Measurements from ENCODE around the gene CD300LD.
"Not testable (repeated sequence)": the region's sequence is repeated elsewhere in the genome, so short reads cannot be mapped to it uniquely, and the experiment has no call there.

CD300LD gene

DNA sequence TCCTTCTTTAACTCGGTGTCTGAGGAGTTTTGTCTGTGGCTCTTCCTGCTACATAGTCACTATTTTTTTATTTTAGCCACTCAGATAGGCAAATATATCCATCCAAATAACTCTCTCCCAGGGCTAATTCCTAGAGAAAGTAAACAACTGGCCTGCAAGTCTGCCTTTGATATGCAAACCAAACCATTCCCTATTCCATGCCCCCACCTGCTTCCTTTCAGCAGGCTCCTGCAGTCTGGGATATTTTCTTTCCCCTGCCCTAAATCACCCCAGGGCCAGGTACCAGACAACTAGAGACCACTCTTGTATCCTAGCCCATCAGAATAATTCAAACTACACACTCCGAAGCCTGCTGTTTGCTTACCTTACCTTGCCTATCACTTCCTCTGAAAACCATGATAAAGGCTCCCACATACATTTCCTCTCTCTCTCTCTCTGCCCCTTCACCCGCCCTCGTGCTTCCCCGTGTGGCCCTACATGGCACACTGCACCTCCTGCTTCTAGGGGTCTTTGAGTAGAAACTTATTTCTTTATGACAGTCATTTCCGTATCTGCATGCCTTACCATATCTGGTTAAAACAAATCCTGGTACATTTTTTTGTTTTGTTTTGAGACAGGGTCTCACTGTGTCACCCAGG lies 33.1 kb downstream of the CD300LD start:
- no peaks in the 10 kb centered on the region for H3K4me1 ChIP-seq (ENCODE audit: control insufficient read depth, insufficient read depth, low read length, poor library complexity, severe bottlenecking)
- H3K27ac ChIP-seq (ENCODE audit: low read depth, low read length, severe bottlenecking): no peak overlapping the region
- WGBS, 2 experiments (ENCODE audit: insufficient coverage in 2 of 2): 76 to 83% methylated on average over 4 to 6 of the region's 6 CpGs
- H3K36me3 ChIP-seq (ENCODE audit: control insufficient read depth, insufficient read depth, low read length): no peaks in the 10 kb centered on the region
- H3K4me3 ChIP-seq (ENCODE audit: extremely low read depth, insufficient read depth, low read length, poor library complexity, severe bottlenecking): no peak overlapping the region
- peaks cover 9% of the 10 kb centered on the region for H3K9me3 ChIP-seq (ENCODE audit: control insufficient read depth, low read length)

DNA sequence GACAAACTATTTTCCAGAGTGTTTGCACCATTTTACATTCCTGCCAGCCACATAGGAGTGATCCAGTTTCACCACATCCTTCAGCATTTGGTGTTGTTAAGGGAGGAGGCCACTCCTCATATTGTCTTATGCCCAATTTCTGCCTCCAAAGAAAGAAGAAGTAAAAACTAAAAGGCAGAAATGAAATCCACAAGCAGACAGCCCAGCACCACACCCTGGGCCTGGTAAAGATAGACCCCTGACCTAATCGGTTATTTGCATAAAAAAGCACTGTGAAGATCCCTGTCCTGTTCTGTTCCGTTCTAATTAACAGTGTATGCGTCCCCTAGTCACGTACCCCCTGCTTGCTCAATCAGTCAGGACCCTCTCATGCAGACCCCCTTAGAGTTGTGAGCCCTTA lies 33.7 kb downstream of the CD300LD start:
- H3K4me3 ChIP-seq (ENCODE audit: extremely low read depth, insufficient read depth, low read length, poor library complexity, severe bottlenecking); H3K4me1 ChIP-seq (ENCODE audit: control insufficient read depth, insufficient read depth, low read length, poor library complexity, severe bottlenecking); H3K36me3 ChIP-seq (ENCODE audit: control insufficient read depth, insufficient read depth, low read length); H3K9me3 ChIP-seq (ENCODE audit: control insufficient read depth, low read length); H3K27ac ChIP-seq (ENCODE audit: low read depth, low read length, severe bottlenecking): not testable (repeated sequence)
- 70 to 72% methylated on average over 4 of the region's 4 CpGs for WGBS, 2 experiments (ENCODE audit: insufficient coverage in 2 of 2)

DNA sequence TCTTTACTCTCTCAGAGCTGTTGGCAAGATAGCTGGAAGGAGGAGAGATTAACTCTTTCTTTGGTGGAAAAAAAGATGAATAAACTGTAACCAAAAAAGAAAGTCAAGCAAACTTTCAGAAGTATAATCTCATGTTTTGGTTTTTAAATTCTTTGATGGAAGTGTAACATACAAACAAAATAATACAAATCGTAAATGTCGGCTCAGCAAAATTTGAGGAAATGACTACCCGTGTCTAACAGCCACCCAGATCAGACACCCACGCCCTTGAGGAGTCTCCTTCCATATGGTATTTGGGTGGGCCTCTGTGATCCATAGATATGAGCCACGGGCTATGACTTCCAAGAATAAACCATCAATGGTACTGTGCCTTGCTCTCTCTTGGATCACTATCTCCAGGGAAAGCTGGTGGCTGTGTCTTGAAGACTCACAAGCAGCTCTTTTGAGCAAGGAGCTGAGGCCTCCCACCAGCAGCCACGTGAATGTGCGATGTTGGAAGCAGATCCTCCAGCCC lies 36.6 kb downstream of the CD300LD start:
- H3K27ac ChIP-seq (ENCODE audit: low read depth, low read length, severe bottlenecking): no peak overlapping the region
- H3K4me1 ChIP-seq (ENCODE audit: control insufficient read depth, insufficient read depth, low read length, poor library complexity, severe bottlenecking): no peaks in the 10 kb centered on the region
- no peak overlapping the region for H3K4me3 ChIP-seq (ENCODE audit: extremely low read depth, insufficient read depth, low read length, poor library complexity, severe bottlenecking)
- no peaks in the 10 kb centered on the region for H3K36me3 ChIP-seq (ENCODE audit: control insufficient read depth, insufficient read depth, low read length)
- WGBS, 2 experiments (ENCODE audit: insufficient coverage in 2 of 2): 88 to 92% methylated on average over 5 of the region's 7 CpGs
- H3K9me3 ChIP-seq (ENCODE audit: control insufficient read depth, low read length): peaks cover 9% of the 10 kb centered on the region

DNA sequence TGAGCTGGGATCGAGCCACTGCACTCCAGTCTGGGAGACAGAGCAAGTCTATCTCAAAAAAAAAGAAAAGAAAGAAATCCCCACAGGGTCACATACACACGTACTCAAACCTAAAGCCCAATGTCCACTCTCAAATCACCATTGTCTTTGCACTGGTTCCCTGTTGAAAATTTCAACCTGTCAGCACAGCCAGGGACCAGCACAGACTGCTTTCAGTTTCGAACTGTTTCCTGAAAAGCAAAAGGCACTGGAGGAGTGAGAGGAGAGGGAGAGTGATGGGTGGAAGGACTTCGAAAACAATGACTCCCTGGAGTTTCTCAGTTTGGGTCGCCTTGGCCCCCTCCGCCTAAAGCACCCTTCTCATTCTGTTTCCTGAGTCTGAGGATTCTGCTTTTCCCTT lies 37.2 kb downstream of the CD300LD start:
- Histone ChIP-seq H3K4me3 (ENCODE audit: extremely low read depth, insufficient read depth, low read length, poor library complexity, severe bottlenecking) (no peak overlapping the region), H3K36me3 (ENCODE audit: control insufficient read depth, insufficient read depth, low read length) (no peaks in the 10 kb centered on the region)
- WGBS, 2 experiments (ENCODE audit: insufficient coverage in 2 of 2): 86 to 91% methylated on average over 4 to 5 of the region's 6 CpGs

DNA sequence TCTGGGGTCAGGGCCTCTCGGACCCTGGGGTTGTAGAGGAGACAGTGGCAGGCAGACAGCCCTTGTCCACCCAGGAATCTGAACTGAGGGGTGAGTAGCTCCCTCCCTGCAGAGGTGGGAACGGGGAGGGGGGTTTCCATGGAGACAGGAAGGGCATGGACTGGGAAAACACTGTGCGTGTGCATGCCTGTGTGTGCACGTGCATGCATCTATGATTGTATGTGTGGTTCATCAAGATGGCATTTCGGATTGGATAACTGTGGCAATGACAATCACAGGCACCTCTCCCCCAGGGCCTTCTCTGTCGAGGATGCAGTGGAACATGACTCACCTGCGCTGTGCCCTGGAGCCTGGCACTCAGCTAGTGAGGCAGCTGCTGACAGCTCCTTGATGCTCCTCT lies 40.0 kb downstream of the CD300LD start:
- no peaks in the 10 kb centered on the region for H3K36me3 ChIP-seq (ENCODE audit: control insufficient read depth, insufficient read depth, low read length)
- WGBS, 2 experiments (ENCODE audit: insufficient coverage in 2 of 2): 67 to 83% methylated on average over 3 to 6 of the region's 7 CpGs
- no peaks in the 10 kb centered on the region for H3K9me3 ChIP-seq (ENCODE audit: control insufficient read depth, low read length)
- H3K4me1 ChIP-seq (ENCODE audit: control insufficient read depth, insufficient read depth, low read length, poor library complexity, severe bottlenecking): no peaks in the 10 kb centered on the region
- H3K4me3 ChIP-seq (ENCODE audit: extremely low read depth, insufficient read depth, low read length, poor library complexity, severe bottlenecking): no peak overlapping the region
- H3K27ac ChIP-seq (ENCODE audit: low read depth, low read length, severe bottlenecking): no peak overlapping the region

More for the DNA sequence above, 37.2 kb downstream of the CD300LD start:
- Histone ChIP-seq H3K27ac (ENCODE audit: low read depth, low read length, severe bottlenecking) (no peak overlapping the region), H3K4me1 (ENCODE audit: control insufficient read depth, insufficient read depth, low read length, poor library complexity, severe bottlenecking) (no peaks in the 10 kb centered on the region), H3K9me3 (ENCODE audit: control insufficient read depth, low read length) (peaks cover 9% of the 10 kb centered on the region)

GRCh38 chr17:74550602-74551001 lies 41.5 kb downstream of the CD300LD start:
- H3K4me3 ChIP-seq (ENCODE audit: extremely low read depth, insufficient read depth, low read length, poor library complexity, severe bottlenecking): no peak overlapping the region
- no peaks in the 10 kb centered on the region for H3K9me3 ChIP-seq (ENCODE audit: control insufficient read depth, low read length)
- H3K36me3 ChIP-seq (ENCODE audit: control insufficient read depth, insufficient read depth, low read length): no peaks in the 10 kb centered on the region
- H3K4me1 ChIP-seq (ENCODE audit: control insufficient read depth, insufficient read depth, low read length, poor library complexity, severe bottlenecking): no peaks in the 10 kb centered on the region
- H3K27ac ChIP-seq (ENCODE audit: low read depth, low read length, severe bottlenecking): no peak overlapping the region
- WGBS, 2 experiments (ENCODE audit: insufficient coverage in 2 of 2): 94% methylated on average over 15 of the region's 15 CpGs

- no peaks in the 10 kb centered on the region for H3K4me1 ChIP-seq (ENCODE audit: control insufficient read depth, insufficient read depth, low read length, poor library complexity, severe bottlenecking)
- H3K36me3 ChIP-seq (ENCODE audit: control insufficient read depth, insufficient read depth, low read length): no peaks in the 10 kb centered on the region
- H3K27ac ChIP-seq (ENCODE audit: low read depth, low read length, severe bottlenecking): no peak overlapping the region
- no peaks in the 10 kb centered on the region for H3K9me3 ChIP-seq (ENCODE audit: control insufficient read depth, low read length)
- no peak overlapping the region for H3K4me3 ChIP-seq (ENCODE audit: extremely low read depth, insufficient read depth, low read length, poor library complexity, severe bottlenecking)
- WGBS, 2 experiments (ENCODE audit: insufficient coverage in 2 of 2): 88 to 93% methylated on average over 7 of the region's 7 CpGs
Measured at GRCh38 chr17:74549343-74549742, 42.7 kb downstream of the CD300LD start.

- Histone ChIP-seq H3K36me3 (ENCODE audit: control insufficient read depth, insufficient read depth, low read length) (no peaks in the 10 kb centered on the region), H3K4me3 (ENCODE audit: extremely low read depth, insufficient read depth, low read length, poor library complexity, severe bottlenecking) (no peak overlapping the region), H3K9me3 (ENCODE audit: control insufficient read depth, low read length) (no peaks in the 10 kb centered on the region), H3K4me1 (ENCODE audit: control insufficient read depth, insufficient read depth, low read length, poor library complexity, severe bottlenecking) (no peaks in the 10 kb centered on the region), H3K27ac (ENCODE audit: low read depth, low read length, severe bottlenecking) (no peak overlapping the region)
- WGBS, 2 experiments (ENCODE audit: insufficient coverage in 2 of 2): 92 to 95% methylated on average over 2 to 3 of the region's 3 CpGs
Measured at GRCh38 chr17:74547736-74548135, 44.3 kb downstream of the CD300LD start.

DNA sequence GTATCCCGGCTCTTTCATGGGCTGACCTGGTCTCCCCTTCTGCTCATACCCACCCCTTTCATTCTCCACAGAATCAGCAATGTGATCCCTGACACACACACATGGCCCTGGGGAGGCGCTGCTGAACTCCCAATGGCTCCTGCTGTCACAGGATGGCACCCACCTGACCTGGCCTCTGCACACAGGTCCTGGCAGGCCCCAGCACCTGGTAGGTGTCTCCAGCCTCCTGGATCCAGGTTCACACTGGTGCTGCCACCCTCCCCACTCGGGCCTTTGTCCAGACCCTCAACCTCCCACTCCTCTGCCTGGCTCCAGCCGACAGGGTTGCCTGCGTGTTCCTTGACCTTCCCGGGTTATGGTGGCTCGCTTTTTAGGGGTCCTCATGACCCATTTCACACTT lies 44.8 kb downstream of the CD300LD start:
- Histone ChIP-seq H3K4me3 (ENCODE audit: extremely low read depth, insufficient read depth, low read length, poor library complexity, severe bottlenecking) (no peak overlapping the region), H3K27ac (ENCODE audit: low read depth, low read length, severe bottlenecking) (no peak overlapping the region), H3K4me1 (ENCODE audit: control insufficient read depth, insufficient read depth, low read length, poor library complexity, severe bottlenecking) (no peaks in the 10 kb centered on the region), H3K9me3 (ENCODE audit: control insufficient read depth, low read length) (no peaks in the 10 kb centered on the region), H3K36me3 (ENCODE audit: control insufficient read depth, insufficient read depth, low read length) (no peaks in the 10 kb centered on the region)
- 82 to 91% methylated on average over 7 of the region's 7 CpGs for WGBS, 2 experiments (ENCODE audit: insufficient coverage in 2 of 2)

DNA sequence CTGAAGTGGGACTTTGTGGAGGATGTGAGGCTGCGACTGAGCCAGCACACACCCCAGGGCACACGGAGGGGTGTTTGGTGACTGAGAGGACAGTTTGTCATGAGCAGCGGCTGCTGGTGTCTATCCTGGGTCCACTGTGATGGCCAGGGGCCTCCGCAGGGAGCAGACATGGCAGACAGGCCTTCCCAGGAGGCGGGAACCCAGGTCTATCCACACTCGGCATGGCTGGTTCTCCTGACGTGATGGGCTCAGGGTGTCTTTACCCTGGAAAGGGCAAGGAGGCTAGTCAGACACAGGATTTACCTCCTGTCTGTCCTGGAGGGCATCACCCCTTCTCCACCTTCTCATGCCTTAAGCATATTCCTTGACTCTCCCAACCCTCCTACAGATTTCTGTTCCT lies 45.5 kb downstream of the CD300LD start:
- Histone ChIP-seq H3K9me3 (ENCODE audit: control insufficient read depth, low read length) (no peaks in the 10 kb centered on the region), H3K4me3 (ENCODE audit: extremely low read depth, insufficient read depth, low read length, poor library complexity, severe bottlenecking) (no peak overlapping the region), H3K27ac (ENCODE audit: low read depth, low read length, severe bottlenecking) (no peak overlapping the region), H3K4me1 (ENCODE audit: control insufficient read depth, insufficient read depth, low read length, poor library complexity, severe bottlenecking) (no peaks in the 10 kb centered on the region), H3K36me3 (ENCODE audit: control insufficient read depth, insufficient read depth, low read length) (no peaks in the 10 kb centered on the region)
- WGBS, 2 experiments (ENCODE audit: insufficient coverage in 2 of 2): 85 to 89% methylated on average over 4 to 5 of the region's 7 CpGs

DNA sequence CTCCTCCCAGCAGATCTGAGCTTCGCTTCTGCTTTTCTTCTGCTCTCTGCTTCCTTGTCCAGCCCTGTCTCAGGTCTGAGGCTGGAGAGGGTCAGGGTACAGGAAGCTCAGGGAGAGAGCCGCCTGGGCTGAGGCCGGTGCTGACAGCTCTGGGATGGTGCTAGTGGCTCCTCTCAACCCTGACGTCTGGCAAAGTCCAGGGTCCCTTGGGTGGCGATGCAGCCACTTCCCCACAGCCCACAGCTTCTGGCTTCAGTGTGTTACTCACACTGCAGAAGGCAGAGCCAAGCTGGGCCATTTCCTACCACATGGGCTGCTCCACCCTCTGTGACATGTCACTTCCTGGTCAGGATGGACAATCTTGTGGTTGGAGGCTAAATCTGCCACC lies 46.2 kb downstream of the CD300LD start, which contains the start of gene CD300C:
TSS of gene CD300C (minus strand) at position 273 of the 388 bp plus-strand sequence. CDS start 333 bp downstream, outside the sequence.
- H3K4me3 ChIP-seq (ENCODE audit: extremely low read depth, insufficient read depth, low read length, poor library complexity, severe bottlenecking): no peak within 1 kb of the TSS
- no peaks in the 10 kb centered on the region for H3K4me1 ChIP-seq (ENCODE audit: control insufficient read depth, insufficient read depth, low read length, poor library complexity, severe bottlenecking)
- no peaks in the 10 kb centered on the region for H3K9me3 ChIP-seq (ENCODE audit: control insufficient read depth, low read length)
- no peak within 1 kb of the TSS for H3K27ac ChIP-seq (ENCODE audit: low read depth, low read length, severe bottlenecking)
- no peaks in the 10 kb centered on the region for H3K36me3 ChIP-seq (ENCODE audit: control insufficient read depth, insufficient read depth, low read length)
- 77 to 91% methylated on average over 3 of the region's 5 CpGs for WGBS, 2 experiments (ENCODE audit: insufficient coverage in 2 of 2)
